Measurements from ENCODE around the gene TNS1.

TNS1 gene

DNA sequence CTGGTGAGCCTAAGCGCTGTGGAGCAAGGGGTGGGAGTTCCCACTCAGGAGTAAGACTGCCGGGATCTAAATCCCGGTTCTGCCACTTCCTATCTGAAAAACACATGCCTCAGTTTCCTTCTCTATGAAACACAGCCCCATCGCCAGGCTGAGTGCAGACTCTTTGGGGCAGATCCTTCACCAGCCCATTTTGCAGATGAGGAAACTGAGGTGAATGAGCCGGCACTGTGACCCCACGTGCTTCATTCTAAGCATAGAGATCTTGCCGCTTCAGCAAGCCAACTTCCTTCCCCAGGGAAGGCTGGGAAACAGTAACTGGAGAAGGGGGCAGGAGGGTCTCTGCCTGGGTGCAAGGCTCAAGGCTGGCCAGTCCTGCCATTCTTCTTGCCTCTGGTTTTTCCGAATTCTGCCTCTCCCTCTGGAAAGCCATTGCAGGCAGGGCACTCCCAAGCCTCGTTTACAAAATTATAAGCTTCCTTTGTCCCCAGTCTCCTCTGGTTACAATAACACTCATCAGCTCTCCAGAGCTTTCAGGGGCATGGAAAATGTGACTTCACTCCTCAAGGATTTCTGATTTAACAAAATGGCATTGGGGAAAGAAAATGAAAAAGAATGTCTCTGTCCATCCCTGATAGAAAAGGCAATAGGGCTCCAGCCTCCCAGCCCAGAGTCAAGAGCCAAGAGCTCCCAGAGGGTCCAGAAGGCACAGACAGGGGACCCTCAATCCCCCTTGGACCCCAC lies 249.2 kb downstream of the TNS1 start:
- TF ChIP-seq, protein P1, sequence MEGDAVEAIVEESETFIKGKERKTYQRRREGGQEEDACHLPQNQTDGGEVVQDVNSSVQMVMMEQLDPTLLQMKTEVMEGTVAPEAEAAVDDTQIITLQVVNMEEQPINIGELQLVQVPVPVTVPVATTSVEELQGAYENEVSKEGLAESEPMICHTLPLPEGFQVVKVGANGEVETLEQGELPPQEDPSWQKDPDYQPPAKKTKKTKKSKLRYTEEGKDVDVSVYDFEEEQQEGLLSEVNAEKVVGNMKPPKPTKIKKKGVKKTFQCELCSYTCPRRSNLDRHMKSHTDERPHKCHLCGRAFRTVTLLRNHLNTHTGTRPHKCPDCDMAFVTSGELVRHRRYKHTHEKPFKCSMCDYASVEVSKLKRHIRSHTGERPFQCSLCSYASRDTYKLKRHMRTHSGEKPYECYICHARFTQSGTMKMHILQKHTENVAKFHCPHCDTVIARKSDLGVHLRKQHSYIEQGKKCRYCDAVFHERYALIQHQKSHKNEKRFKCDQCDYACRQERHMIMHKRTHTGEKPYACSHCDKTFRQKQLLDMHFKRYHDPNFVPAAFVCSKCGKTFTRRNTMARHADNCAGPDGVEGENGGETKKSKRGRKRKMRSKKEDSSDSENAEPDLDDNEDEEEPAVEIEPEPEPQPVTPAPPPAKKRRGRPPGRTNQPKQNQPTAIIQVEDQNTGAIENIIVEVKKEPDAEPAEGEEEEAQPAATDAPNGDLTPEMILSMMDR (conservative IDR thresholded peaks at IDR 0.05; ENCODE audit: low read length) = no peak
- TF ChIP-seq EZH2phosphoT487 (IDR thresholded peaks at IDR 0.05; ENCODE audit: borderline replicate concordance) = no peak
- H3K9ac ChIP-seq (ENCODE audit: low read depth, low read length, poor library complexity, severe bottlenecking) = no peak overlapping the region
- H3K27me3 ChIP-seq (ENCODE audit: insufficient read depth, low read length, poor library complexity, severe bottlenecking) = no peaks in the 10 kb centered on the region
- H3K79me2 ChIP-seq (ENCODE audit: insufficient read depth, low read length) = no peaks in the 10 kb centered on the region
- H4K20me1 ChIP-seq (ENCODE audit: insufficient read depth, low read length, poor library complexity, severe bottlenecking) = no peaks in the 10 kb centered on the region
- peaks cover 24% of the 10 kb centered on the region for H3K4me1 ChIP-seq (ENCODE audit: insufficient read depth, low read length, poor library complexity, severe bottlenecking)
- H3K4me3 ChIP-seq (ENCODE audit: low read length, poor library complexity, severe bottlenecking) = no peak overlapping the region
- H3K36me3 ChIP-seq (ENCODE audit: insufficient read depth, low read length) = no peaks in the 10 kb centered on the region
- no peaks in the 10 kb centered on the region for H3K9me2 ChIP-seq (replicated peaks; ENCODE audit: low read depth, low read length)
- no peak overlapping the region for H3K4me2 ChIP-seq (ENCODE audit: low read depth, low read length, poor library complexity, severe bottlenecking)
- H3K9me3 ChIP-seq (ENCODE audit: insufficient read depth, low read depth, low read length) = no peaks in the 10 kb centered on the region
- H3F3A ChIP-seq (ENCODE audit: low read depth) = no peaks in the 10 kb centered on the region
- H2AFZ ChIP-seq (ENCODE audit: low read length) = no peak overlapping the region

- H3F3A ChIP-seq (ENCODE audit: low read depth) = no peaks in the 10 kb centered on the region
- H2AFZ ChIP-seq (ENCODE audit: low read length) = no peak overlapping the region
- no peaks in the 10 kb centered on the region for H3K27me3 ChIP-seq (ENCODE audit: insufficient read depth, low read length, poor library complexity, severe bottlenecking)
- no peak overlapping the region for H3K4me2 ChIP-seq (ENCODE audit: low read depth, low read length, poor library complexity, severe bottlenecking)
- no peak overlapping the region for H3K4me3 ChIP-seq (ENCODE audit: low read length, poor library complexity, severe bottlenecking)
- no peaks in the 10 kb centered on the region for H3K9me2 ChIP-seq (replicated peaks; ENCODE audit: low read depth, low read length)
- no peaks in the 10 kb centered on the region for H3K79me2 ChIP-seq (ENCODE audit: insufficient read depth, low read length)
- no peaks in the 10 kb centered on the region for H4K20me1 ChIP-seq (ENCODE audit: insufficient read depth, low read length, poor library complexity, severe bottlenecking)
- no peak for TF ChIP-seq EZH2phosphoT487 (IDR thresholded peaks at IDR 0.05; ENCODE audit: borderline replicate concordance)
- TF ChIP-seq, protein P1 (conservative IDR thresholded peaks at IDR 0.05; ENCODE audit: low read length) = no peak
- peaks cover 24% of the 10 kb centered on the region for H3K4me1 ChIP-seq (ENCODE audit: insufficient read depth, low read length, poor library complexity, severe bottlenecking)
- no peaks in the 10 kb centered on the region for H3K9me3 ChIP-seq (ENCODE audit: insufficient read depth, low read depth, low read length)
- no peak overlapping the region for H3K9ac ChIP-seq (ENCODE audit: low read depth, low read length, poor library complexity, severe bottlenecking)
- H3K36me3 ChIP-seq (ENCODE audit: insufficient read depth, low read length) = no peaks in the 10 kb centered on the region
Observed at GRCh38 chr2:217752714-217753459, 249.9 kb downstream of the TNS1 start.

- H3F3A ChIP-seq (ENCODE audit: low read depth) = no peaks in the 10 kb centered on the region
- no peaks in the 10 kb centered on the region for H4K20me1 ChIP-seq (ENCODE audit: insufficient read depth, low read length, poor library complexity, severe bottlenecking)
- H3K79me2 ChIP-seq (ENCODE audit: insufficient read depth, low read length) = no peaks in the 10 kb centered on the region
- no peaks in the 10 kb centered on the region for H3K36me3 ChIP-seq (ENCODE audit: insufficient read depth, low read length)
- no peak overlapping the region for H3K9ac ChIP-seq (ENCODE audit: low read depth, low read length, poor library complexity, severe bottlenecking)
- no peaks in the 10 kb centered on the region for H3K9me2 ChIP-seq (replicated peaks; ENCODE audit: low read depth, low read length)
- H2AFZ ChIP-seq (ENCODE audit: low read length) = no peak overlapping the region
- H3K9me3 ChIP-seq (ENCODE audit: insufficient read depth, low read depth, low read length) = no peaks in the 10 kb centered on the region
- H3K27me3 ChIP-seq (ENCODE audit: insufficient read depth, low read length, poor library complexity, severe bottlenecking) = no peaks in the 10 kb centered on the region
- TF ChIP-seq, protein P1 (conservative IDR thresholded peaks at IDR 0.05; ENCODE audit: low read length) = no peak
- no peak for TF ChIP-seq EZH2phosphoT487 (IDR thresholded peaks at IDR 0.05; ENCODE audit: borderline replicate concordance)
- H3K4me3 ChIP-seq (ENCODE audit: low read length, poor library complexity, severe bottlenecking) = no peak overlapping the region
- H3K4me1 ChIP-seq (ENCODE audit: insufficient read depth, low read length, poor library complexity, severe bottlenecking) = peaks cover 19% of the 10 kb centered on the region
- H3K4me2 ChIP-seq (ENCODE audit: low read depth, low read length, poor library complexity, severe bottlenecking) = no peak overlapping the region
Observed at GRCh38 chr2:217751952-217752351, 250.8 kb downstream of the TNS1 start.

Data from Loucy (cell line).